Gastrocnemius medialis (tissue), 4 donors: ENCODE measurements around the gene ZNF180.

Source experiments
- POLR2A ChIP-seq, 2 donors: fragments of 450-650 bp; IDR thresholded peaks; one replicate each; pipeline ENCODE4 v1.6.1; 2017; ENCODE audit warnings: antibody characterized with exemption in 2 of 2, mild to moderate bottlenecking in 2 of 2, moderate library complexity in 2 of 2
- TF ChIP-seq, protein P1 (sequence below), 5 experiments: fragments of 450-650 bp in 3 of 5; fragments of 200-600 bp in 2 of 5; sonication (generic) in 2 of 5; IDR thresholded peaks in 4 of 5; conservative IDR thresholded peaks in 1 of 5; 1 replicate in 4 of 5; 2 replicates in 1 of 5; pipeline ENCODE4 v1.5.1; 2016 to 2019; ENCODE audit warnings: antibody characterized with exemption in 5 of 5, mild to moderate bottlenecking in 3 of 5, moderate library complexity in 3 of 5

GRCh38 chr19:44532819-44533218 is 32.5 kb upstream of the ZNF180 start:
- TF ChIP-seq POLR2A (IDR thresholded peaks at IDR 0.05) = no peak
- TF ChIP-seq, protein P1, sequence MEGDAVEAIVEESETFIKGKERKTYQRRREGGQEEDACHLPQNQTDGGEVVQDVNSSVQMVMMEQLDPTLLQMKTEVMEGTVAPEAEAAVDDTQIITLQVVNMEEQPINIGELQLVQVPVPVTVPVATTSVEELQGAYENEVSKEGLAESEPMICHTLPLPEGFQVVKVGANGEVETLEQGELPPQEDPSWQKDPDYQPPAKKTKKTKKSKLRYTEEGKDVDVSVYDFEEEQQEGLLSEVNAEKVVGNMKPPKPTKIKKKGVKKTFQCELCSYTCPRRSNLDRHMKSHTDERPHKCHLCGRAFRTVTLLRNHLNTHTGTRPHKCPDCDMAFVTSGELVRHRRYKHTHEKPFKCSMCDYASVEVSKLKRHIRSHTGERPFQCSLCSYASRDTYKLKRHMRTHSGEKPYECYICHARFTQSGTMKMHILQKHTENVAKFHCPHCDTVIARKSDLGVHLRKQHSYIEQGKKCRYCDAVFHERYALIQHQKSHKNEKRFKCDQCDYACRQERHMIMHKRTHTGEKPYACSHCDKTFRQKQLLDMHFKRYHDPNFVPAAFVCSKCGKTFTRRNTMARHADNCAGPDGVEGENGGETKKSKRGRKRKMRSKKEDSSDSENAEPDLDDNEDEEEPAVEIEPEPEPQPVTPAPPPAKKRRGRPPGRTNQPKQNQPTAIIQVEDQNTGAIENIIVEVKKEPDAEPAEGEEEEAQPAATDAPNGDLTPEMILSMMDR (IDR thresholded peaks at IDR 0.05 in 4 of 5, conservative IDR thresholded peaks at IDR 0.05 in 1 of 5) = no peak
